ENCODE results near the gene PPP1R9A.

The PPP1R9A gene

DNA sequence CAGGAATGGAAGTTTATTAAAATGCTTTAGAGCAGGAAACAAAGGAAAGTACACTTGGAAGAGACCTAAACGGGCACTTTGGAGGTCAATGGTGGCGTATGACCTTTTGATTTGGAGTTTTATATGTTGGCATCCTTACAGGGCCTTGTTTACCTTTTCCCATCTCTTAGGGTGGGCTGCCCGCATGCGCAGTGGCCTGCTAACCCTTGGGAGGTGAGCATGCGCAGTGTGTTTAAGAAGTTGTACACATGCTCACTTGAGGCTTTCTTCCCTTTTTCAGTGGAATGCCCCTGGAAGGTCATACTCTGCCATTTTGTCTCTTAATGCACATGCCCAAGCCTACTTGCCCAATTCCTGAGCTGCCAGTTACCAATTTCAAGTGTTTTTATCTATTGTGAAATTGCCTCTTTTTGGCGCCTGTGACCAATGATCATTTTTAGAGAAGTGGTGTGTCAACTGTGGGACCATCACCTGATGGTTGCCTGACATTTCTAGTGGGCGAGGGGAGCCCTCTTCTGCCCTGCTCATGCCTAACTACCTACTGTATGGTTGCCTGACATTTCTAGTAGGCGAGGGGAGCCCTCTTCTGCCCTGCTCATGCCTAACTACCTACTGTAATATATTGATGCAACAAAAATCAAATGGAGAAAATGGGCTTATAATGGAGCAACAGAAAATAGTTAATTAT is 138.0 kb downstream of the PPP1R9A start:
- TF ChIP-seq ZNF10 (tag by site-specific recombination; IDR thresholded peaks at IDR 0.05) (peak; percentile 96), ZNF654 (tag by site-specific recombination; IDR thresholded peaks at IDR 0.05; ENCODE audit: low read depth) (peak; percentile 73), OVOL3 (tag by site-specific recombination; IDR thresholded peaks at IDR 0.05) (no peak)
- TF ChIP-seq, protein P1, sequence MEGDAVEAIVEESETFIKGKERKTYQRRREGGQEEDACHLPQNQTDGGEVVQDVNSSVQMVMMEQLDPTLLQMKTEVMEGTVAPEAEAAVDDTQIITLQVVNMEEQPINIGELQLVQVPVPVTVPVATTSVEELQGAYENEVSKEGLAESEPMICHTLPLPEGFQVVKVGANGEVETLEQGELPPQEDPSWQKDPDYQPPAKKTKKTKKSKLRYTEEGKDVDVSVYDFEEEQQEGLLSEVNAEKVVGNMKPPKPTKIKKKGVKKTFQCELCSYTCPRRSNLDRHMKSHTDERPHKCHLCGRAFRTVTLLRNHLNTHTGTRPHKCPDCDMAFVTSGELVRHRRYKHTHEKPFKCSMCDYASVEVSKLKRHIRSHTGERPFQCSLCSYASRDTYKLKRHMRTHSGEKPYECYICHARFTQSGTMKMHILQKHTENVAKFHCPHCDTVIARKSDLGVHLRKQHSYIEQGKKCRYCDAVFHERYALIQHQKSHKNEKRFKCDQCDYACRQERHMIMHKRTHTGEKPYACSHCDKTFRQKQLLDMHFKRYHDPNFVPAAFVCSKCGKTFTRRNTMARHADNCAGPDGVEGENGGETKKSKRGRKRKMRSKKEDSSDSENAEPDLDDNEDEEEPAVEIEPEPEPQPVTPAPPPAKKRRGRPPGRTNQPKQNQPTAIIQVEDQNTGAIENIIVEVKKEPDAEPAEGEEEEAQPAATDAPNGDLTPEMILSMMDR (tag by site-specific recombination; IDR thresholded peaks at IDR 0.05), result peak; percentile 91
- POLR2A ChIA-PET, result no interaction called here
- Histone ChIP-seq H3K27ac (ENCODE audit: extremely low read depth, low read depth, low read length) (no peak overlapping the region), H3K4me3 (ENCODE audit: low read depth, low read length) (no peak overlapping the region), H3K4me1 (ENCODE audit: control insufficient read depth, insufficient read depth, low read length) (no peaks in the 10 kb centered on the region; the same call in 1 of the 2 replicates), H3K9me3 (ENCODE audit: control insufficient read depth, insufficient read depth, low read depth, low read length) (no peaks in the 10 kb centered on the region), H3K36me3 (ENCODE audit: control insufficient read depth in 2 of 2, insufficient read depth in 1 of 2, low read length in 2 of 2) (no peaks in the 10 kb centered on the region)
- CTCF ChIA-PET, result no interaction called here

DNA sequence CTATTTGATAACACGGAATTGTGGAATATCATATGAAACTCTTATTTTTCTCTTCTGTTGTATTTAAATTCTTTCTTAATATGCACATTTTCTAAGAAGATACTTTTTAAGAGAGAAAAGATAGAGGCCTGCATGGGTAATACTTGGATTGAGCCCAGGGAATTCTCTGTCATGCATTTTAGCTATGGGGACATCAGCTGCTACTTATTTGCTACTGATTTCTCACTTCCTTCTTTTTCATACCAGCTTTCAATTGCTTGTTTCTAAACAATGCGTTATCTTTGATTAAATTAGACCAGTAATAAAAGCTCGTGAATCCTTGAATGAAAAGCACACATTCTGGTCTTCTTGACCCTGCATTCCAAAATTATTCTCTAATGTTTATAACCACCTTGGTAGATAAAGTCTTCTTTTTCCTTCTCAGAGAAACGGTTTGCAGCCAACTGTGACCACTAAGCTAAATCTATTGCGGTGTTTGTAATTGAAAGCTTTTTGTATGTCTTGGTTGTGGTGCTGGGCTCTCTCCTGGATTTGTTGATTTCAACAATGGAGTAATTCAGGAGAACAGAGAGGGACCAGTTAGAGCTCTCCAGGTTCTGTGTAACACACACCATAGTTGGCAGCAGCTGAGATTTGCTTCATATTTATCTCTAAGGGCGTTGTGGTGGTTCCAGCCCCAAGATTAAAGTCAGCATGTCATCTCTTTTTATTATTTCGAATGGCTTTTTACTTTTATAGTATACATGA is 139.3 kb downstream of the PPP1R9A start:
- no peak overlapping the region for H3K4me3 ChIP-seq (ENCODE audit: low read depth, low read length)
- no peak overlapping the region for H3K27ac ChIP-seq (ENCODE audit: extremely low read depth, low read depth, low read length)
- H3K9me3 ChIP-seq (ENCODE audit: control insufficient read depth, insufficient read depth, low read depth, low read length), result no peaks in the 10 kb centered on the region
- ChIA-PET POLR2A (no interaction called here), CTCF (interaction anchor here (0.5 to 1.2 kb wide), 2 partner anchors 146 to 155 kb away, joined by 3 to 5 read pairs; no protein-coding TSS in a partner anchor)
- H3K4me1 ChIP-seq (ENCODE audit: control insufficient read depth, insufficient read depth, low read length), result no peaks in the 10 kb centered on the region; the same call in 1 of the 2 replicates
- TF ChIP-seq OSR2 (tag by site-specific recombination; IDR thresholded peaks at IDR 0.05), result 0 out of 2 replicates have a peak, but pooled peaks have one; percentile 15
- no peak for TF ChIP-seq ZNF138 (tag by site-specific recombination; IDR thresholded peaks at IDR 0.05; ENCODE audit: borderline replicate concordance)
- TF ChIP-seq ZNF146 (tag by site-specific recombination; IDR thresholded peaks at IDR 0.05), result no peak
- no peak for TF ChIP-seq ZNF341 (tag by site-specific recombination; IDR thresholded peaks at IDR 0.05; ENCODE audit: low read depth)
- TF ChIP-seq, protein P2, sequence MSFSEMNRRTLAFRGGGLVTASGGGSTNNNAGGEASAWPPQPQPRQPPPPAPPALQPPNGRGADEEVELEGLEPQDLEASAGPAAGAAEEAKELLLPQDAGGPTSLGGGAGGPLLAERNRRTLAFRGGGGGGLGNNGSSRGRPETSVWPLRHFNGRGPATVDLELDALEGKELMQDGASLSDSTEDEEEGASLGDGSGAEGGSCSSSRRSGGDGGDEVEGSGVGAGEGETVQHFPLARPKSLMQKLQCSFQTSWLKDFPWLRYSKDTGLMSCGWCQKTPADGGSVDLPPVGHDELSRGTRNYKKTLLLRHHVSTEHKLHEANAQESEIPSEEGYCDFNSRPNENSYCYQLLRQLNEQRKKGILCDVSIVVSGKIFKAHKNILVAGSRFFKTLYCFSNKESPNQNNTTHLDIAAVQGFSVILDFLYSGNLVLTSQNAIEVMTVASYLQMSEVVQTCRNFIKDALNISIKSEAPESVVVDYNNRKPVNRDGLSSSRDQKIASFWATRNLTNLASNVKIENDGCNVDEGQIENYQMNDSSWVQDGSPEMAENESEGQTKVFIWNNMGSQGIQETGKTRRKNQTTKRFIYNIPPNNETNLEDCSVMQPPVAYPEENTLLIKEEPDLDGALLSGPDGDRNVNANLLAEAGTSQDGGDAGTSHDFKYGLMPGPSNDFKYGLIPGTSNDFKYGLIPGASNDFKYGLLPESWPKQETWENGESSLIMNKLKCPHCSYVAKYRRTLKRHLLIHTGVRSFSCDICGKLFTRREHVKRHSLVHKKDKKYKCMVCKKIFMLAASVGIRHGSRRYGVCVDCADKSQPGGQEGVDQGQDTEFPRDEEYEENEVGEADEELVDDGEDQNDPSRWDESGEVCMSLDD (tag by site-specific recombination; IDR thresholded peaks at IDR 0.05), result no peak
- TF ChIP-seq KLF1 (tag by site-specific recombination; IDR thresholded peaks at IDR 0.05), result peak; percentile 40; the same call in 1 of the 2 replicates
- TF ChIP-seq KLF16 (tag by site-specific recombination; IDR thresholded peaks at IDR 0.05), result no peak
- TF ChIP-seq ZNF473 (tag by site-specific recombination; IDR thresholded peaks at IDR 0.05), result no peak
- no peak for TF ChIP-seq SP7 (tag by site-specific recombination; IDR thresholded peaks at IDR 0.05)
- TF ChIP-seq YY2 (tag by site-specific recombination; IDR thresholded peaks at IDR 0.05), result no peak
- no peak for TF ChIP-seq ZBTB17 (tag by site-specific recombination; IDR thresholded peaks at IDR 0.05)
- no peak for TF ChIP-seq ZNF660 (tag by site-specific recombination; IDR thresholded peaks at IDR 0.05)
- no peaks in the 10 kb centered on the region for H3K36me3 ChIP-seq (ENCODE audit: control insufficient read depth in 2 of 2, insufficient read depth in 1 of 2, low read length in 2 of 2)

DNA sequence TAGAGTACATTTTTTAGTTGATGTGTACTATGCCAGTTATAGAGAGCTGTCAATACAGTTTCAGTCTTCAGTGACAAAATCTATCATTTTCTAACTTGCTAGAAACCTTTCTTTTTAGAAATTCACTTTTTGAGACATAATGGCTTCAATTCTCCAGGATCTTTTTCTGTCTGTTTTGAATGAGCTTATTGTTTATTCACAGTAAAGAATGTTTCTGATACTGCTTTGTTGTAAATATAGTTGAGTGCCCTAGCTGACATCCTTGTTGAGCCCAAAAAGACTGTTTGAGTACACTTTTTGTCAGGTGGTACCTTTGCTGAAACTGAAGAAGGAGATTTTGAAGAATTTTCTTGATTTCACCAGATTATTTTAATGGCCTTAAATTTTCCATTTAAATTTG is 139.9 kb downstream of the PPP1R9A start:
- Histone ChIP-seq H3K9me3 (ENCODE audit: control insufficient read depth, insufficient read depth, low read depth, low read length) (no peaks in the 10 kb centered on the region), H3K4me3 (ENCODE audit: low read depth, low read length) (no peak overlapping the region), H3K4me1 (ENCODE audit: control insufficient read depth, insufficient read depth, low read length) (no peaks in the 10 kb centered on the region; the same call in 1 of the 2 replicates), H3K27ac (ENCODE audit: extremely low read depth, low read depth, low read length) (no peak overlapping the region), H3K36me3 (ENCODE audit: control insufficient read depth in 2 of 2, insufficient read depth in 1 of 2, low read length in 2 of 2) (no peaks in the 10 kb centered on the region)
- POLR2A ChIA-PET, result no interaction called here
- CTCF ChIA-PET, result no interaction called here
- TF ChIP-seq MZF1 (tag by site-specific recombination; IDR thresholded peaks at IDR 0.05; ENCODE audit: borderline replicate concordance) (no peak), ZNF776 (tag by site-specific recombination; IDR thresholded peaks at IDR 0.05; ENCODE audit: borderline replicate concordance) (no peak), ZNF274 (IDR thresholded peaks at IDR 0.05; ENCODE audit: low read length) (no peak), ZNF274 (tag by site-specific recombination; IDR thresholded peaks at IDR 0.05; ENCODE audit: borderline replicate concordance) (no peak), ZNF791 (tag by site-specific recombination; IDR thresholded peaks at IDR 0.05) (no peak), PRDM10 (tag by site-specific recombination; IDR thresholded peaks at IDR 0.05) (no peak)
